Urinary bladder (tissue), 4 donors: ENCODE measurements around the gene ZFHX2. TPM values are rescaled to one million over a fixed set of nuclear protein-coding genes. Genes with fewer than 3 reads are reported as not detected.

ENCODE experiments used
- DNase-seq: peaks from one replicate; pipeline ENCODE4 v3.0.0-alpha.2; 2015; ENCODE audit errors: extremely low spot score
- H3K27ac ChIP-seq: one replicate; pipeline ENCODE4 v1.5.1; 2013; ENCODE audit warnings: low read depth, mild to moderate bottlenecking, moderate library complexity
- H3K36me3 ChIP-seq: one replicate; pipeline ENCODE4 v1.6.1; 2013; ENCODE audit warnings: mild to moderate bottlenecking, moderate library complexity; ENCODE audit not compliant: insufficient read depth
- H3K4me1 ChIP-seq: one replicate; pipeline ENCODE4 v1.6.1; 2013; ENCODE audit warnings: mild to moderate bottlenecking, moderate library complexity; ENCODE audit not compliant: insufficient read depth
- H3K4me3 ChIP-seq: one replicate; pipeline ENCODE4 v1.5.1; 2013; ENCODE audit warnings: low read depth, low read length
- WGBS: extraction: QIAGEN DNeasy Blood & Tissue Kit; methylation state at CpG from one replicate; pipeline ENCODE4 v1.1.7; 2013; 5-methylcytosine and 5-hydroxymethylcytosine counted together
- polyA plus RNA-seq: library from polyadenylated mRNA; stranded (reverse); fragments of 200-250 nt; gene quantifications from one replicate; pipeline ENCODE4 v1.2.3, GENCODE V29; 2013
- total RNA-seq: library from RNA; depleted of rRNA; stranded (reverse); fragments of >200 nt; gene quantifications from one replicate; pipeline ENCODE4 v1.2.3, GENCODE V29; 2014
- donor health status: healthy with polysubstance abuse.
- donor health status: healthy.

The ZFHX2 gene
- total and polyA plus RNA-seq, 2 donors = 0.32 to 0.71 TPM

DNA sequence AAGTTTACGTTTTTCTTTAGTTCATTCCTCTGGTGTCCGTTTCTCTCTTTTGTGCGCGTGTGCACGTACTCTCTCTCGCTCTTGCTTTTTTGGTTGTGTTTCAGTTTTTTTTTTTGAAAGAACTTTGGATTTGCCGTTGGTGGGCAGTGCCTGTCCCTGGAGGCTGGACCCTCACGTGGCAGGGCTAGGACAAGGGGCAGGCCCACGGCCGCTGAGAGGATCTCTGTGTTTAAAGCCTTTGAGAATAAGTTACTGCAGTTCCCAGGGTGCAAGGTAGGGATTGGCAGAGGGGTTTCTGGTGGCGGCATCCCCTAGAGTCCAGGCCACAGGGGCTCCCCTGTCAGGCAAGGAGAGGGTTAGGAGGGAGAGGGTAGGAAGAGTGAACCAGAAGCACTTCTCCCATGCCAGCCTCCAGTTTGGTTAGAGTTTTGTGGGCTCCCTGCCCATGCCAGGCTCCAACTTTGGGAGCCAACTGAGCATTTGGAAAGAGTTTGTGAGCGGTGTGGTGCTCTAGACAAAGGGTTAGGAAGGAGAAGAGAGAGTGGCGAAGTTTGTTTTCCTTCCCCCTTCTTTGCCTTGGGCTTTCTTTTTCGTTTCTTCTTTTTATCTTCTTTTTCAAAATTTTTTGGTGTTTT is 30.5 kb downstream of the ZFHX2 start:
- H3K27ac ChIP-seq = no peak overlapping the region
- no peak overlapping the region for H3K4me3 ChIP-seq
- H3K36me3 ChIP-seq = no peaks in the 10 kb centered on the region
- no peak for DNase-seq
- WGBS = 79% methylated on average over 14 of the region's 14 CpGs
- no peaks in the 10 kb centered on the region for H3K4me1 ChIP-seq

DNA sequence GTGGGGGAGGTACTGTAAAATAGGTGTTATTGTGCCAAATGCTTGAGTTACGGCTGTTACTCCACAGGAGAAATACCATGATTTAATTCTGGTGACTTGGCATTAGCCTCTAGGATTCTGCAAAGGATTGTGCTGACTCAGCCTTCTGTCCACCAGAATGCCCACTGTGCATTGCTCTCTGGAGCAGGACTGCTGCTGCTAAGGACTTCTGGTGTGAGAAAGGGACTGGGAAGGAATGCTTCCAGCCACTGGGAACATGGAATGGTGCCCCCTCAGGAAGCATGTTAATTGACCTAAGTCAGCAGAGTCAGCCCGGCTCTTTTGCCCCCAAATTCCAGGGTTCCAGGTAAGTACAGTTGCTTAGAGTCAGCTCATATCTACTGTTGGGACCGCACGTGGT is 32.9 kb downstream of the ZFHX2 start:
- no peak overlapping the region for H3K4me3 ChIP-seq
- H3K4me1 ChIP-seq = no peaks in the 10 kb centered on the region
- H3K36me3 ChIP-seq = no peaks in the 10 kb centered on the region
- DNase-seq = no peak
- no peak overlapping the region for H3K27ac ChIP-seq
- WGBS = 76% methylated on average over 4 of the region's 4 CpGs

DNA sequence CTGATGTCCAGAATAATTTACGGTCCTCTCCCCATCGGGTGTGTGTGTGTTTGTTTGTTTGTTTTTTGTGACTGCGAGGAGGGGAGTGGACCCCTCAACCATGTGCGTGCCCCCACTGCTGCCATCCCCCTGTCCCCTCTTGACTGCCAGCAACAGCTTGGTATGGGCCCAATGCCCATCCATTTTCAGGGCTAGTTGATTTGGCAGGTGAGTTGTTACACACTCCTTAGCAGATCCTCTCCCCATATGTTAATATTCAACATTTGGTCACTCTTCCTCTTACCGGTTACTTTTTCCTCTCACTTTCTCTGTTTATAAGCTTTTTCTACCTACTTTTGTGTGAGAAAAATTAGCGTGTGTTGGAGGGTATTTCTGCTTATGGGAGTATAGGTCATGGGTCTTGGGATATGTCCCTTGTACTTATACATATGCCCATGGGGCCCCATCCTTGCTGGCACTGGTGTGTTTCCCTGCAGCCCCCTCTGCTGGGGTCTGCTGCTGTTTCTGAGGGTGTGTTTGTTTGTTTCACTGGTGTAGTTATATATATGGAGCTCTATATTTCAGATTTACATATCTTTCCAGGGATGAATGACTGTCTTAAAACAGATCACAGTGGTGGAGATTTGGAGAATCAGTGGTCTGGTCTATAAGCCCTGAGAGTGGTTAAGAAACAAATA is 33.8 kb downstream of the ZFHX2 start:
- H3K27ac ChIP-seq = no peak overlapping the region
- no peak overlapping the region for H3K4me3 ChIP-seq
- WGBS = 80% methylated on average over 6 of the region's 6 CpGs
- H3K36me3 ChIP-seq = no peaks in the 10 kb centered on the region
- no peak for DNase-seq
- H3K4me1 ChIP-seq = no peaks in the 10 kb centered on the region

DNA sequence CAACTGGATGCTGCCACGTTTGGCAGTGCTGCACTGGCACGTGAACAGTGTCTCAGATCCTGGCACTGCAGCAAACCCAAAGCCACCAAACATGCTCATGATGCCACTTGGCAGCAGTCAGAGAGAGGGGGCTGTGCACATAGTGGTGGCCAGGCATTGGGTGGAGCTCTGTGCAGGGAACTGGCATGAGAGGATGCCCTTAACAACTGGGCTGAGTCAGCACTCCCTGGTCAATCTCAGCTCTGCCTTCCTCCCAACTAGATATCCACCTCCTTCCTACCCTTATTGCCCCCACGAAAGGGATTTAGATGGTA is 37.0 kb downstream of the ZFHX2 start:
- H3K27ac ChIP-seq = no peak overlapping the region
- DNase-seq = no peak
- WGBS = 68% methylated on average over 3 of the region's 3 CpGs
- no peaks in the 10 kb centered on the region for H3K36me3 ChIP-seq
- no peak overlapping the region for H3K4me3 ChIP-seq
- no peaks in the 10 kb centered on the region for H3K4me1 ChIP-seq

DNA sequence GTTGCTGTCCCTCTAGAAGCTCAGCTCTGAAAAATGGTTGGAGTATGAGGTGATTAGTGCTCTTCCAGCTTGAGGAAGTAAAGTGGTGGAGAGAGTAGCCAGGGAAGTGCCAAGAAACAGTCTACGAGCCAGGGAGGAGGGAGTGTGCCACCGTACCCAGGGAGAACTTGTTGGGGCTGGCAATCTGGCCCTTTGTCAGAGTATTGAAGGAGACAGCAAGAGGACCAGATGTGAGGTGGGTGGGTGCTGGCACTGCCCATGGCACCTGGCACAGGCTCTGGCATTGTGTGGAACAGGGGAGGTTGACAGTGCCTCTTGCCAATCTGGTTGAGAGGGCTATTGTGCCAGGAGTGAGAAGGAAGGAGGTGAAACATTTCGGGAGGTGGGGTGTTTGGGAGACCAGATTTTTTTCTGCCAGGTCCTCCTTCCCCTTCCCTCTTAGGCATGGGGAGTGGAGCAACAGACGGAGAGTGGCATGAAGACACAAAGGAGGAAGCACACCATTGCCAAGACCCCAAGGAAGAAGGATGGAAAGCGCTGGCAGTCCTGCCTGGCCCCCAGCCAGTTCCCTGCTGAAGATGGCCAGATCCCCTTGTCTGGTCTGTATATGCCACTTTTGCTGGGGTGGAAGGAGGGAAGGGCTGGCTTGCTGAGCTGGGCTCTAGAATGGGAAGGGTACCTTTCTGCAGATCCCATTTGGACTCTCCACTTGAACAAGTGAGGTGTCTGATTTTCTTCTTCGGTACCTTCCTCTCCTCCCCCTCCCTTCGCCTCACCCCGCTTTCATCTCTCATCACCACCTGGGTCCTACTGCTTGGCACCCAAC is 37.5 kb downstream of the ZFHX2 start:
- Histone ChIP-seq H3K27ac (no peak overlapping the region), H3K4me3 (no peak overlapping the region), H3K36me3 (no peaks in the 10 kb centered on the region), H3K4me1 (no peaks in the 10 kb centered on the region)
- no peak for DNase-seq
- WGBS = 89% methylated on average over 8 of the region's 8 CpGs

DNA sequence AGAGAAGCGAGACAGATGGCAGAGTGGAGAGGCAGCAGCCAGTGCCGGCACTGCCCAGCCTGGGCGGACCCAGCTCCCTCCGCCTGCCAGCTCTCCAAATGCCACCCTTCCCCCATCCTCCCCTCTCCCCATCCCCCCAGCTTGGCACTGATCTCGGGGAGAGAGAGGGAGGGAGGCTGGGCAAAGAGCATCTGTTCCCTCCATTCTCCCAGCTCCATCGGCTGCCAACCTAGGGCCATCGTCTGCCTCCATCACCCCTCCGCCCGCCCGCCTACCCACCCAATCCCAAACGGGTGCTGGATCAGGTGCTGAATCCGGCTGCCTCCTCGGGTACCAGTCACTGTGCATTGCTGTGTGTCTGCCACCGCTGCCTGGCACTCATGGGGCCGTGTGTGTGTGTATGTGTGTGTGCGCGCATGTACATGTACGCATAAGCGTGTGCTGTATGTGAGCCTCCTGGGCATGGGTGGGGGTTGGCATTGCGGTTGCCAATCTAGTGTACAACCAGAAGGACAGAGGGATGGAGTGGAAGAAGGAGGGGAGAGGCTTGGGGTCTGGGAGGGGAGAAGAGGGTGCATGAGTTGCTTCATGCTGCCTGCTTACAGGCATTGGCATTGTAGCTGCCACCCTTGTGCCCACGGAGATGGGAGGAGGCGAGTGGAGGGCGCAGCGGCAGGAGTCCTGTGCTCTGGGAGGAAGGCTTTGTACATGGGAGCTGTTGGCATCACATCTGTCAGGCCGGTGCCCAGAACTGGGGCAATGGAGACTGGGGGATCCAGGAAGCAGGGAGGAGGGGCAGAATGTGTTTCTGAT is 38.4 kb downstream of the ZFHX2 start:
- no peak for DNase-seq
- Histone ChIP-seq H3K27ac (no peak overlapping the region), H3K36me3 (no peaks in the 10 kb centered on the region), H3K4me1 (no peaks in the 10 kb centered on the region), H3K4me3 (no peak overlapping the region)
- 88% methylated on average over 25 of the region's 25 CpGs for WGBS

DNA sequence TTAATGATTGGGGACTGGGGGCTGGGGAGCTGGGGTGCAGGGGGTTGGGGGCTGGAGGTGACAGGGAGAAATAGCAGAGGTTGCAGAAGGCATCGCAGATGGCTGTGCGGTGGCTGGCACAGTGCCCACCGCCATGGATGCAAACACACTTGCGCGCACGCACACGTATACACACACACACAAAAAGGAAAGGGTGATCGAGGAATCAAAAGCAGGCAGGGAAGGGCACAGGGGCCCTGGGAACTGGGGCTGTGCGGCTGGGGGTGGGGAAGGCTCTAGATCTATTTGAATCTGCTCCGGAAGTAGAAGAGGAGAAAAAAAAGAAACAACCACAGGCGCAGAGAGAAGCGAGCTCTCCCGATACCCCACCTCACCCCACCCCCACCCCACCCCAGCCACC is 39.4 kb downstream of the ZFHX2 start:
- DNase-seq = no peak
- Histone ChIP-seq H3K27ac (no peak overlapping the region), H3K4me1 (no peaks in the 10 kb centered on the region), H3K4me3 (no peak overlapping the region), H3K36me3 (no peaks in the 10 kb centered on the region)
- WGBS = 45% methylated on average over 13 of the region's 13 CpGs

DNA sequence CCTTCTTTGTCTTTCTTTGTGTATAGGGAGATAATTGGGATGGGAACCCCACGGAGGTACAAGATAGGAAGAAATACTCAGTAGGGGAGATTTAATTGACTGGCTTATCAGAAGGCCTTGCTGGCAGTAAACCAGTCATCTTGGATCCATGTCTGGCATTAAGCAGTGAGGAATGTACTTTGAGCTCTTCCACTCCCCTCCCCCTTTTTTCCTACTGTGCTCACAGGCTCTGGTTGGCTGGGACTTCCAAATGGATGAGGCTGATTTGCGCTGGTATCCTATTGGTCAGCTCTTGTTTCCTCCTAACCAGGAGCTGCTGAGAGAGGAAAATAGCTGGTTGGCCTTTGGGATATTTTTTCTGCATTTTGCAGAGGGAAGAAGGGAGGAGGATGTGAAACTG is 57.3 kb downstream of the ZFHX2 start:
- DNase-seq = no peak
- Histone ChIP-seq H3K4me3 (no peak overlapping the region), H3K27ac (no peak overlapping the region), H3K36me3 (no peaks in the 10 kb centered on the region), H3K4me1 (no peaks in the 10 kb centered on the region)
- WGBS = 41% methylated on average over 2 of the region's 2 CpGs

DNA sequence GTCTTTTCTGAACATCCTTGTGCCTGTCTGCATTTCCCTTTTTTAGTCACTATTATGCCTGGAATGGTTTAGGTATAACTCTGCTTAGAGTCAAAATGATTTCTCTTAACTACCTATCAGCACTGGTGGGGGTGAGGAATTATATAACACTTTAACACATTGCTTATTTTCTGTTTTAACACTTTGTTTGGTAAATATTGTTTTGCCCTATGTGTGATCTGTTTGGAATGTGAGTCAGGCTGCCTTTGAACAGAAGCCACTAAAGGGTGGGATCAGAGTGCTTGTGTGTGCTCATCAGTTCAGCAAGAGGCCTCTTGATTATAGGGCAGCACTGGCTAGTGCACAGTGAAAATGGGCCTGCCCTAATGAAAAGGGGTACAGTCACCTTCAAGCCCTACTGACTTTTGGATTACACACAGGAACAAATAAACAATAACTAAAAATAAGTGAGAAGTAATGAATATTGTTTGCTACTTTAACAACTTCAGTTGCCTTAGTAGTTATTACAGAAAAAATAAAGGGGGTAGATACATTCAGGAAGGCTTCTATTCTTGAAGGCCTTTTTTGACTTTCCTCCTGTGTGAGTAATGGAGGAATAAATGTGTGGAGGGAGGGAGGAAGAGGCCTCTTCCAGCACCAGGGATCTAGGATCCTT is 58.8 kb downstream of the ZFHX2 start:
- no peaks in the 10 kb centered on the region for H3K4me1 ChIP-seq
- no peak overlapping the region for H3K27ac ChIP-seq
- H3K4me3 ChIP-seq = no peak overlapping the region
- no peak for DNase-seq
- H3K36me3 ChIP-seq = no peaks in the 10 kb centered on the region

DNA sequence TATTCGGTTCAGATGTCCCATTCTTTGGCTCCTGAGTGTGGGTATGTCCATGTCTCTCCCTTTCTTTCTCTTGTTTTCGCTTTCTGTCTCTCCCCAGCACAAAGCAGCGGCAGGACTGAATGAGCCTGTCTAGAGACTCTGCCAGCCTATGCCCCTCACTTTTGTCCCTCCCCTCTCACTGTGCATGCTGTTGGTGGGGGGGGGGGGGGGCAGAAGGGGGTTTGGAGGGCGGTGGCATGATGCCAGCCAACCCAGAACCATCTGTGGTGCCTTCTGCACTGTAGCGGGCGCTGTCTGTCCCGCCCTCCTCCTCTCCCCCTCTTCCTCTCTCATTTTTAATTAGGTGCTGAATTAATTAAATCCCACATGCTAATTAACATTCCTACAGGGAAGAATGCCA is 64.3 kb downstream of the ZFHX2 start:
- 92% methylated on average over 7 of the region's 7 CpGs for WGBS
- H3K4me1 ChIP-seq = no peaks in the 10 kb centered on the region
- H3K36me3 ChIP-seq = no peaks in the 10 kb centered on the region
- no peak overlapping the region for H3K27ac ChIP-seq
- H3K4me3 ChIP-seq = no peak overlapping the region
- no peak for DNase-seq

DNA sequence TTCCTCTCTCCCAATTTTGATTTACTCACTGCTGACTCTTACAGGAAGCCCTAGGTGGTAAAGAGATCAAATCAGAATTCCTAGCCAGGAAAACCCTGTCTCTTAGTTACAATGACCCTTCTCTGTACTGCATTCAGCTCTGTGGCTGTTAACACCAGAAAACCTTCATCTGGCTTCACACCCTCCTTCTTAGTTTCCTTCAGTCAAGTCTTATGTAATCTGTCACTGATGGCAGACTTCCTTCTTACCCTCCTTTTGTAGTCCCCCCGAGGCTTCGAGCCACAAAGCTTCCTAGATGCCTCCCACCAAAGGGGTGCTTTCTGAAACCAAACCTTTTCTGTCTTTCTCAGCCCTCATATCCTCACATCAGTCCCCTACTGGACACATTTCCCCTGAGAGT is 65.5 kb downstream of the ZFHX2 start:
- no peak overlapping the region for H3K4me3 ChIP-seq
- DNase-seq = no peak
- 70% methylated on average over 2 of the region's 2 CpGs for WGBS
- no peaks in the 10 kb centered on the region for H3K36me3 ChIP-seq
- H3K4me1 ChIP-seq = no peaks in the 10 kb centered on the region
- H3K27ac ChIP-seq = no peak overlapping the region

DNA sequence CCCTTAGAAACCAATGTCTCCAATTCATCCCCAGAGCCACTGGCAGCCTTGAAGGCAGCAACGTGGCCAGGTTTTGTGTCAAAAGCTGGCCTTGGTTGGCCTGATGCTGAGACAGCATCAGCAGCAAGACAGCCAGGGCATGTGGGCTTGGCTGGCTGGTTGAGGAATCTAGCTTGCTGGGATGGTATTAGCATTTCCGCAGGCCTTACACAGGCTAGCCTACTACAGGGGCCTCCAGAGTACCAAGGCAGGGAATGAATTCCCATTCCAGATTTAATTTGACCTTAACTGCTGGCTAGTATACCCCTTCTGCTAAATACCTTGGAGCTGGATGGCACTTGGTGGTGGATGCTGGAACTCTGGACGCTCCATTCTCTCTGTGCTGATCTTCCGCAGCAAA is 66.2 kb downstream of the ZFHX2 start:
- no peaks in the 10 kb centered on the region for H3K36me3 ChIP-seq
- no peak overlapping the region for H3K27ac ChIP-seq
- H3K4me1 ChIP-seq = no peaks in the 10 kb centered on the region
- 82% methylated on average over 4 of the region's 4 CpGs for WGBS
- no peak overlapping the region for H3K4me3 ChIP-seq
- no peak for DNase-seq

DNA sequence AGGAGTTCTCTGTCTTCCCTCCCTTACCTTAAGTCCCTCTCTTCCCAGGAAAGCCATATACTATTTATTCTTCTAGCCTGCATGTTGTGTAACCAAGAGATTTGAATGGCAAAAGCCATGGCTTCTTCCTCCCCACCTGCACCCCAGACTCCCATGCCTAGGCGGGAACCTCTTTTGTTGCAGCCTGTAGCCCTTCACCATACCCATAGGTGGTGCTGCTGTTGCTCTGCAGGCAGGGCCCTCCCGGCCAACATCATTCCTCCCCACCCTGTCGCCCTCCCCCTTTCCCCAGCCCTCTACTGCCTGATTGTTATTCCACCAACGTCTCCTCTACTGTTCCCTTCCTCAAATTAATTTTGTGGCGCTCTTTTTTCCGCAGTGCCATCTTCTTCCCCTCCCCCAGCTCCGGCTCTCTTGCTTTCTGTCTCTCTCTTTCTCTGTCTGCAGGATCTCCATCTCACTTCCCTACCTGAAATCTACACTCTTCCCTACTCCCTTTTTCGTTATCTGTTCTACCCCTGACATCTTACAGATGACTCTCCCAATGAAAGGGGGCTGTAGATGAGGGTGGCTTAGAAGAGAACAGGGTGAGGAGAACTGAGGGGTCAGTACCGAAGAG is 68.2 kb downstream of the ZFHX2 start:
- no peak for DNase-seq
- Histone ChIP-seq H3K27ac (no peak overlapping the region), H3K4me3 (no peak overlapping the region), H3K36me3 (no peaks in the 10 kb centered on the region), H3K4me1 (no peaks in the 10 kb centered on the region)
- 48% methylated on average over 9 of the region's 9 CpGs for WGBS
